Measurements from ENCODE around the gene ASXL2. TPM values are rescaled to one million over a fixed set of nuclear protein-coding genes. Genes with fewer than 3 reads are reported as not detected.

Gene ASXL2
- polyA plus RNA-seq, 3 donors = 3.6 to 13.4 (median 7.1) TPM

DNA sequence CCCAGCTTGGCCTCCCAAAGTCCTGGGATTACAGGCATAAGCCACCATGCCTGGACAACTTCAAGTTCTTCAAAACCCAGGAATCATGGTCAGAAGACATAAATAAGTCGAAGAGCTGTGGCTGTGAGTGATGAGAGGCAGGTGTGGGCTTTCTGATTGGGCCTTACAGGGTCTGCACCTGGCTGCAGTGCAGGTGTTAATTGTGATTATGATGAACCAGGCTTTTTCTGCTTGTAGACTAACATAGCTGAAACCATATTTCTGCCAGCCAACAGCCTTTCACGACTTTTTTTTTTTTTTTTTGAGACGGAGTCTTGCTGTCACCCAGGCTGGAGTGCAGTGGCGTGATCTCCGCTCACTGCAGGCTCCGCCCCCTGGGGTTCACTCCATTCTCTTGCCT, 190.1 kb downstream of the ASXL2 start:
- DNase-seq = no peak
- 94% methylated on average over 2 of the region's 6 CpGs for WGBS (ENCODE audit: insufficient coverage)
- Histone ChIP-seq H3K9ac (ENCODE audit: insufficient read depth, low read length, poor library complexity, severe bottlenecking) (no peak overlapping the region), H3K9me3 (replicated peaks in 1 of 2; ENCODE audit: control insufficient read depth in 1 of 2, insufficient read depth in 1 of 2, low read length in 2 of 2) (no peaks in the 10 kb centered on the region), H4K20me1 (ENCODE audit: insufficient read depth, low read length) (no peaks in the 10 kb centered on the region), H2AFZ (ENCODE audit: insufficient read depth, low read depth, low read length, poor library complexity, severe bottlenecking) (no peak overlapping the region), H3K36me3 (replicated peaks in 1 of 2; ENCODE audit: control insufficient read depth in 1 of 2, insufficient read depth in 2 of 2, low read length in 2 of 2) (no peaks in the 10 kb centered on the region), H3K27ac (ENCODE audit: low read depth in 1 of 2, low read length in 2 of 2) (no peak overlapping the region), H3K27me3 (ENCODE audit: control insufficient read depth in 2 of 2, insufficient read depth in 2 of 2, low read length in 2 of 2) (no peaks in the 10 kb centered on the region), H3K4me1 (ENCODE audit: control insufficient read depth in 1 of 2, insufficient read depth in 2 of 2, low read length in 2 of 2) (no peaks in the 10 kb centered on the region), H3K4me3 (replicated peaks in 1 of 3; ENCODE audit: low read depth in 2 of 3, low read length in 3 of 3) (no peak overlapping the region), H3K79me2 (ENCODE audit: insufficient read depth, low read length) (no peaks in the 10 kb centered on the region), H3K4me2 (replicated peaks; ENCODE audit: extremely low read depth, low read length, poor library complexity, severe bottlenecking) (no peak overlapping the region)
- H3K36me3 Mint-ChIP-seq = no peaks in the 10 kb centered on the region
- peaks cover 0 to 2% (median 0%) of the 10 kb centered on the region in 7 donors for H3K9me3 Mint-ChIP-seq
- H3K4me1 Mint-ChIP-seq = no peaks in the 10 kb centered on the region
- H3K27ac Mint-ChIP-seq = no peak overlapping the region
- no peak overlapping the region for H3K4me3 Mint-ChIP-seq
- TF ChIP-seq CTCF (IDR thresholded peaks at IDR 0.05) = no peak
- intact Hi-C loops (cut with micrococcal nuclease) = no loop called here
- H3K27me3 Mint-ChIP-seq (ENCODE audit: low read depth in 3 of 3) = peaks cover 1 to 6% (median 3%) of the 10 kb centered on the region in 3 donors

- H2AFZ ChIP-seq (ENCODE audit: insufficient read depth, low read depth, low read length, poor library complexity, severe bottlenecking) = no peak overlapping the region
- no peaks in the 10 kb centered on the region for H3K36me3 Mint-ChIP-seq
- no CpG with 5 or more reads among the region's 2 CpGs for WGBS (ENCODE audit: insufficient coverage)
- no peak overlapping the region for H3K4me2 ChIP-seq (replicated peaks; ENCODE audit: extremely low read depth, low read length, poor library complexity, severe bottlenecking)
- peaks cover 0 to 2% (median 0%) of the 10 kb centered on the region in 7 donors for H3K9me3 Mint-ChIP-seq
- TF ChIP-seq CTCF (IDR thresholded peaks at IDR 0.05) = no peak
- no peaks in the 10 kb centered on the region for H4K20me1 ChIP-seq (ENCODE audit: insufficient read depth, low read length)
- H3K27me3 Mint-ChIP-seq (ENCODE audit: low read depth in 3 of 3) = peaks cover 0 to 8% (median 1%) of the 10 kb centered on the region in 3 donors
- intact Hi-C loops (cut with micrococcal nuclease) = no loop called here
- peaks cover 3% of the 10 kb centered on the region for H3K4me1 Mint-ChIP-seq
- no peak overlapping the region for H3K27ac ChIP-seq (ENCODE audit: low read depth in 1 of 2, low read length in 2 of 2)
- DNase-seq = no peak
- H3K4me3 Mint-ChIP-seq = no peak overlapping the region
- no peak overlapping the region for H3K9ac ChIP-seq (ENCODE audit: insufficient read depth, low read length, poor library complexity, severe bottlenecking)
- H3K4me1 ChIP-seq (ENCODE audit: control insufficient read depth in 1 of 2, insufficient read depth in 2 of 2, low read length in 2 of 2) = no peaks in the 10 kb centered on the region
- no peaks in the 10 kb centered on the region for H3K36me3 ChIP-seq (replicated peaks in 1 of 2; ENCODE audit: control insufficient read depth in 1 of 2, insufficient read depth in 2 of 2, low read length in 2 of 2)
- no peak overlapping the region for H3K27ac Mint-ChIP-seq
- no peaks in the 10 kb centered on the region for H3K9me3 ChIP-seq (replicated peaks in 1 of 2; ENCODE audit: control insufficient read depth in 1 of 2, insufficient read depth in 1 of 2, low read length in 2 of 2)
- H3K79me2 ChIP-seq (ENCODE audit: insufficient read depth, low read length) = no peaks in the 10 kb centered on the region
- no peaks in the 10 kb centered on the region for H3K27me3 ChIP-seq (ENCODE audit: control insufficient read depth in 2 of 2, insufficient read depth in 2 of 2, low read length in 2 of 2)
- H3K4me3 ChIP-seq (replicated peaks in 1 of 3; ENCODE audit: low read depth in 2 of 3, low read length in 3 of 3) = no peak overlapping the region
These were observed 192.5 kb downstream of the ASXL2 start for GRCh38 chr2:25685741-25686140.
